GM12878 (cell line): ENCODE data around the gene MST1R. TPM values are rescaled to one million over a fixed set of nuclear protein-coding genes. Genes with fewer than 3 reads are reported as not detected.

Experiments
- ATAC-seq: fragments of 200-7000 bp; cut with Tn5 transposase; 3 replicates; pipeline ENCODE4 v1.9.1; 2020; ENCODE audit warnings: mild to moderate bottlenecking, moderate library complexity
- BruUV-seq: library from RNA; stranded (reverse); fragments of 400-500 nt; replicated peaks from 2 replicates; lab custom pipeline; 2021; lab: Mats Ljungman, UMichigan
- CTCF ChIA-PET: fragments of 300-600 bp; sonication (Branson Sonifier 250); formaldehyde crosslinking; extraction: SDS; loops from one replicate; lab custom pipeline; 2021; ENCODE audit warnings: inconsistent platforms; lab: Yijun Ruan, JAX
- POLR2A ChIA-PET: fragments of 350-600 bp; formaldehyde crosslinking; extraction: SDS; loops from one replicate; lab custom pipeline; 2021; ENCODE audit warnings: inconsistent platforms; lab: Charles Lee
- RAD21 ChIA-PET: fragments of 300-600 bp; sonication (Branson Sonifier 250); formaldehyde crosslinking; loops from one replicate; lab custom pipeline; 2023; ENCODE audit warnings: antibody characterized with exemption; ENCODE audit not compliant: unreplicated experiment; lab: Charles Lee
- SMC1A ChIA-PET: fragments of 300-600 bp; sonication (Branson Sonifier 250); formaldehyde crosslinking; loops from one replicate; lab custom pipeline; 2023; ENCODE audit not compliant: unreplicated experiment, uncharacterized antibody; lab: Charles Lee
- DNase-seq: peaks from one replicate; pipeline ENCODE4 v3.0.0-alpha.2; 2011; ENCODE audit warnings: low read depth, low spot score
- FAIRE-seq: peaks from 3 replicates; lab custom pipeline; 2011; peaks lifted over from hg19 to GRCh38; lab: Jason Lieb, UNC
- H2AFZ ChIP-seq: 2 replicates; pipeline ENCODE4 v1.6.0; 2011; ENCODE audit warnings: low read depth, low read length, control low read depth; ENCODE audit not compliant: control insufficient read depth
- H3K27ac ChIP-seq: 2 replicates; pipeline ENCODE4 v1.5.1; 2011; ENCODE audit warnings: control low read depth; ENCODE audit not compliant: control insufficient read depth, insufficient read depth
- H3K27me3 ChIP-seq, 2 experiments: replicated peaks in 1 of 2; 2 replicates each; pipeline versions ENCODE4 v1.6.0 to v1.6.1; 2011; ENCODE audit warnings: low read length in 1 of 2; ENCODE audit not compliant: control insufficient read depth in 2 of 2, insufficient read depth in 2 of 2
- H3K36me3 ChIP-seq, 2 experiments: 2 replicates each; pipeline ENCODE4 v1.5.1; 2011; ENCODE audit warnings: low read length in 1 of 2; ENCODE audit not compliant: control insufficient read depth in 2 of 2, insufficient read depth in 2 of 2
- H3K4me1 ChIP-seq: 2 replicates; pipeline ENCODE4 v1.6.1; 2011; ENCODE audit warnings: mild to moderate bottlenecking, low read length, moderate library complexity, mixed read lengths; ENCODE audit not compliant: control insufficient read depth, insufficient read depth
- H3K4me2 ChIP-seq: 2 replicates; pipeline ENCODE4 v1.6.0; 2011; ENCODE audit warnings: control low read depth; ENCODE audit not compliant: control insufficient read depth, insufficient read depth
- H3K4me3 ChIP-seq: fragments of 200-600 bp; sonication (generic); 2 replicates; pipeline ENCODE4 v1.5.1; 2016
- H3K79me2 ChIP-seq: 2 replicates; pipeline ENCODE4 v1.6.0; 2011; ENCODE audit warnings: low read length; ENCODE audit not compliant: control insufficient read depth, insufficient read depth
- H3K9ac ChIP-seq: 2 replicates; pipeline ENCODE4 v1.8.0; 2011; ENCODE audit warnings: low read length, control low read depth, mixed read lengths; ENCODE audit not compliant: control insufficient read depth, insufficient read depth
- H3K9me3 ChIP-seq: replicated peaks from 3 replicates; pipeline ENCODE4 v1.5.1; 2011; ENCODE audit warnings: mild to moderate bottlenecking, low read length; ENCODE audit not compliant: control insufficient read depth, insufficient read depth
- H4K20me1 ChIP-seq: 2 replicates; pipeline ENCODE4 v1.6.0; 2011; ENCODE audit not compliant: control insufficient read depth, insufficient read depth
- ASH2L ChIP-seq: fragments of 300-600, 200-600 bp; sonication (generic); IDR thresholded peaks from 2 replicates; pipeline ENCODE4 v1.6.1; 2017; ENCODE audit warnings: low read depth, mild to moderate bottlenecking, borderline replicate concordance
- FOS ChIP-seq: IDR thresholded peaks from 3 replicates; pipeline ENCODE4 v1.6.1; 2011; ENCODE audit warnings: borderline replicate concordance; ENCODE audit not compliant: insufficient read length; ENCODE audit errors: extremely low read depth
- FOXM1 ChIP-seq: IDR thresholded peaks from 2 replicates; pipeline ENCODE4 v1.6.1; 2012; ENCODE audit warnings: low read depth, mild to moderate bottlenecking, inconsistent platforms, low read length, moderate library complexity
- GATAD2B ChIP-seq: fragments of 450-650 bp; conservative IDR thresholded peaks from 2 replicates; pipeline ENCODE4 v1.6.1; 2017; ENCODE audit warnings: low read depth, mild to moderate bottlenecking, moderate library complexity
- IKZF1 ChIP-seq: fragments of 450-650 bp; conservative IDR thresholded peaks from 2 replicates; pipeline ENCODE4 v1.6.1; 2017; ENCODE audit warnings: antibody characterized with exemption, mild to moderate bottlenecking
- JUND ChIP-seq: IDR thresholded peaks from 2 replicates; pipeline ENCODE4 v1.6.1; 2012; ENCODE audit warnings: low read depth, mild to moderate bottlenecking, low read length, improper control_type of control experiment, moderate library complexity
- MAX ChIP-seq: IDR thresholded peaks from 2 replicates; pipeline ENCODE4 v1.6.1; 2012; ENCODE audit warnings: low read depth, low read length, improper control_type of control experiment
- RAD51 ChIP-seq: fragments of 450-650 bp; IDR thresholded peaks from 2 replicates; pipeline ENCODE4 v1.6.1; 2016; ENCODE audit warnings: moderate library complexity, mild to moderate bottlenecking, inconsistent platforms
- RUNX3 ChIP-seq: IDR thresholded peaks from 2 replicates; pipeline ENCODE4 v1.6.1; 2012; ENCODE audit warnings: low read length, inconsistent platforms
- ZBTB4 ChIP-seq: fragments of 450-650 bp; formaldehyde crosslinking; IDR thresholded peaks from 2 replicates; pipeline ENCODE4 v1.4.0; 2022; ENCODE audit warnings: mild to moderate bottlenecking, moderate library complexity
- WGBS: methylation state at CpG from one replicate; pipeline ENCODE4 v1.1.6; 2016; ENCODE audit warnings: low lambda C conversion rate; ENCODE audit not compliant: insufficient replicate concordance, insufficient coverage; ENCODE audit errors: missing lambda C conversion rate; 5-methylcytosine and 5-hydroxymethylcytosine counted together
- in situ Hi-C: fragments of 300-500 bp; cut with MboI; formaldehyde crosslinking; loops from 9 replicates; pipeline ENCODE4 v1.14.3; 2018; ENCODE audit warnings: mixed read lengths
- intact Hi-C: fragments of 100-400 bp; cut with micrococcal nuclease; formaldehyde crosslinking; loops from one replicate; pipeline ENCODE4 v1.14.2; 2022; ENCODE audit not compliant: unreplicated experiment
- polyA plus RNA-seq, 11 experiments: library from polyadenylated mRNA; depleted of rRNA in 4 of 11; unstranded in 6 of 11; stranded (reverse) in 5 of 11; fragments of >200 nt; fragmentation: Nextera tagmentation in 4 of 11; fragmentation: Illumina TruSeq in 1 of 11; extraction: Ambion mirVana in 4 of 11; extraction: Trizol in 1 of 11; gene quantifications; 1 replicate in 1 of 11; 2 replicates in 10 of 11; pipeline versions ENCODE4 v1.2.1 to v1.2.3, GENCODE V29; 2011 to 2016; ENCODE audit warnings: inconsistent platforms in 2 of 11, missing spikeins in 2 of 11, low read depth in 1 of 11
- total RNA-seq, 4 experiments: library from RNA; depleted of rRNA in 3 of 4; stranded (reverse); fragments of >200 nt in 3 of 4; fragmentation: Illumina TruSeq in 1 of 4; extraction: Trizol in 1 of 4; gene quantifications; 2 replicates each; pipeline versions ENCODE4 v1.2.1 to v1.2.3, GENCODE V29; 2013 to 2021

Gene MST1R
- total and polyA plus RNA-seq, 10 of the 15 experiments (the other 5 are each of a cell fraction or from before 2014, with no cell fraction given) = 0.40 to 5.6 (median 1.2) TPM

GRCh38 chr3:49916686-49917085 is 13.0 kb upstream of the MST1R start:
- H3K27me3 ChIP-seq = no peaks in the 10 kb centered on the region
- no peaks in the 10 kb centered on the region for H3K9me3 ChIP-seq
- in situ Hi-C loops = no loop called here
- no peaks in the 10 kb centered on the region for H4K20me1 ChIP-seq
- no peak for ATAC-seq
- POLR2A ChIA-PET = interaction anchor here (0.6 to 0.7 kb wide), 3 partner anchors 13 to 176 kb away, joined by 3 read pairs; partner anchors contain the start of gene INKA1
- RAD21 ChIA-PET = no interaction called here
- no peaks in the 10 kb centered on the region for H3K36me3 ChIP-seq
- no TSS peak for BruUV-seq
- SMC1A ChIA-PET = interaction anchor here (0.6 kb wide), 1 partner anchor 11 kb away, joined by 3 read pairs; no protein-coding TSS in a partner anchor
- intact Hi-C loops = no loop called here
- no peak overlapping the region for H3K4me3 ChIP-seq
- no peak for TF ChIP-seq JUND
- CTCF ChIA-PET = interaction anchor here (1.1 to 1.4 kb wide), 3 partner anchors 9 to 114 kb away, joined by 3 read pairs; partner anchors contain the start of gene INKA1
- H3K79me2 ChIP-seq = no peaks in the 10 kb centered on the region
- no peak for DNase-seq
- H3K4me1 ChIP-seq = no peaks in the 10 kb centered on the region
- FAIRE-seq = no peak
- WGBS = 98% methylated on average over 5 of the region's 5 CpGs
- no peak overlapping the region for H3K4me2 ChIP-seq
- no peak overlapping the region for H2AFZ ChIP-seq
- H3K27ac ChIP-seq = no peak overlapping the region
- no peak overlapping the region for H3K9ac ChIP-seq

- CTCF ChIA-PET = interaction anchor here (0.9 kb wide), 2 partner anchors 9 to 76 kb away, joined by 3 to 4 read pairs; no protein-coding TSS in a partner anchor
- no peaks in the 10 kb centered on the region for H3K4me1 ChIP-seq
- intact Hi-C loops (no loop called here), in situ Hi-C loops (no loop called here)
- no peak overlapping the region for H3K4me2 ChIP-seq
- H3K9ac ChIP-seq = no peak overlapping the region
- ATAC-seq = no peak
- no peak overlapping the region for H2AFZ ChIP-seq
- H4K20me1 ChIP-seq = no peaks in the 10 kb centered on the region
- no peaks in the 10 kb centered on the region for H3K79me2 ChIP-seq
- no peak overlapping the region for H3K27ac ChIP-seq
- H3K9me3 ChIP-seq = no peaks in the 10 kb centered on the region
- SMC1A ChIA-PET = no interaction called here
- no peaks in the 10 kb centered on the region for H3K27me3 ChIP-seq
- POLR2A ChIA-PET = interaction anchor here (0.7 kb wide), 2 partner anchors 10 to 797 kb away, joined by 4 to 9 read pairs; no protein-coding TSS in a partner anchor
- H3K4me3 ChIP-seq = no peak overlapping the region
- FAIRE-seq = no peak
- no peak for DNase-seq
- RAD21 ChIA-PET = interaction anchor here (0.6 kb wide), 1 partner anchor 375 kb away, joined by 5 read pairs; no protein-coding TSS in a partner anchor
- H3K36me3 ChIP-seq = peaks cover 0 to 1% of the 10 kb centered on the region in 2 experiments; a peak in 2 of 4 replicates
- 74% methylated on average over 2 of the region's 2 CpGs for WGBS
- no TSS peak for BruUV-seq
- no peak for TF ChIP-seq ASH2L
- no peak for TF ChIP-seq MAX
- TF ChIP-seq RAD51 = no peak
- no peak for TF ChIP-seq IKZF1
- no peak for TF ChIP-seq GATAD2B
- no peak for TF ChIP-seq FOS
- no peak for TF ChIP-seq FOXM1
- TF ChIP-seq ZBTB4 (CRISPR knock-in tag) = no peak
- TF ChIP-seq RUNX3 = no peak
These were observed 11.2 kb upstream of the MST1R start for GRCh38 chr3:49914906-49915305.
